Testis (tissue), 2 donors: ENCODE results near the gene TRH.

Source experiments
- POLR2A ChIP-seq: fragments of 450-650 bp; IDR thresholded peaks from one replicate; pipeline ENCODE4 v1.6.1; 2017; ENCODE audit warnings: antibody characterized with exemption, mild to moderate bottlenecking, moderate library complexity
- TF ChIP-seq, protein P1 (sequence below), 3 experiments: fragments of 450-650 bp in 2 of 3; fragments of 200-600 bp in 1 of 3; sonication (generic) in 1 of 3; IDR thresholded peaks; one replicate each; pipeline ENCODE4 v1.5.1; 2016 to 2019; ENCODE audit warnings: antibody characterized with exemption in 3 of 3, mild to moderate bottlenecking in 2 of 3, moderate library complexity in 1 of 3

DNA sequence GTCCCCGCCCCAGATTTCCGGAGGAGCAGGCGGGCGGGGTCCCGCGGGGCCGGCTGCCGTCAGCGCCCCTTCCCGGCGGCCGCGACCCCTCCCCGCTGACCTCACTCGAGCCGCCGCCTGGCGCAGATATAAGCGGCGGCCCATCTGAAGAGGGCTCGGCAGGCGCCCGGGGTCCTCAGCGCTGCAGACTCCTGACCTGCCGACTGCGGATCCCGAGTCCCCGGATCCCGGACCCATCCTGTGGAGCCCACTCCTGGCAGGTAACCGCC, at the start of gene TRH:
- TF ChIP-seq, protein P1, sequence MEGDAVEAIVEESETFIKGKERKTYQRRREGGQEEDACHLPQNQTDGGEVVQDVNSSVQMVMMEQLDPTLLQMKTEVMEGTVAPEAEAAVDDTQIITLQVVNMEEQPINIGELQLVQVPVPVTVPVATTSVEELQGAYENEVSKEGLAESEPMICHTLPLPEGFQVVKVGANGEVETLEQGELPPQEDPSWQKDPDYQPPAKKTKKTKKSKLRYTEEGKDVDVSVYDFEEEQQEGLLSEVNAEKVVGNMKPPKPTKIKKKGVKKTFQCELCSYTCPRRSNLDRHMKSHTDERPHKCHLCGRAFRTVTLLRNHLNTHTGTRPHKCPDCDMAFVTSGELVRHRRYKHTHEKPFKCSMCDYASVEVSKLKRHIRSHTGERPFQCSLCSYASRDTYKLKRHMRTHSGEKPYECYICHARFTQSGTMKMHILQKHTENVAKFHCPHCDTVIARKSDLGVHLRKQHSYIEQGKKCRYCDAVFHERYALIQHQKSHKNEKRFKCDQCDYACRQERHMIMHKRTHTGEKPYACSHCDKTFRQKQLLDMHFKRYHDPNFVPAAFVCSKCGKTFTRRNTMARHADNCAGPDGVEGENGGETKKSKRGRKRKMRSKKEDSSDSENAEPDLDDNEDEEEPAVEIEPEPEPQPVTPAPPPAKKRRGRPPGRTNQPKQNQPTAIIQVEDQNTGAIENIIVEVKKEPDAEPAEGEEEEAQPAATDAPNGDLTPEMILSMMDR (IDR thresholded peaks at IDR 0.05) = no peak
- TF ChIP-seq POLR2A = no peak
